Motor neuron (in vitro differentiated cells): ENCODE results near the gene SPEN. TPM values are rescaled to one million over a fixed set of nuclear protein-coding genes. Genes with fewer than 3 reads are reported as not detected.

ENCODE experiments used
- ATAC-seq, 8 experiments: fragments of 200-7000 bp; cut with Tn5 transposase; replicated peaks in 6 of 8; 2 replicates each; pipeline ENCODE4 v1.8.0; 2021; ENCODE audit warnings: mild to moderate bottlenecking in 8 of 8, moderate library complexity in 8 of 8
- H3K27ac ChIP-seq, 2 donors: fragments of 250-450 bp; sonication (Bioruptor Pico); 2 replicates each; pipeline ENCODE4 v1.9.0; 2021; ENCODE audit warnings: antibody characterized with exemption in 2 of 2, mild to moderate bottlenecking in 2 of 2, moderate library complexity in 1 of 2
- H3K4me1 ChIP-seq, 2 donors: fragments of 250-450 bp; sonication (Bioruptor Pico); replicated peaks in 1 of 2; 2 replicates each; pipeline ENCODE4 v1.6.1; 2021; ENCODE audit warnings: antibody characterized with exemption in 2 of 2, mild to moderate bottlenecking in 2 of 2, moderate library complexity in 1 of 2
- H3K4me3 ChIP-seq, 5 donors: fragments of 250-450 bp; sonication (Bioruptor Pico); 2 replicates each; pipeline ENCODE4 v1.9.0; 2021; ENCODE audit warnings: antibody characterized with exemption in 5 of 5, mild to moderate bottlenecking in 5 of 5, moderate library complexity in 4 of 5
- WGBS, 10 experiments: fragments of 450-650 bp; shearing (Covaris generic); methylation state at CpG; one replicate each; pipeline ENCODE4 v1.0.0; 2022; 5-methylcytosine and 5-hydroxymethylcytosine counted together
- in situ Hi-C, 9 experiments: fragments of 400-800 bp; cut with MboI; loops; one replicate each; pipeline ENCODE4 v1.15.0; 2021; ENCODE audit warnings: low sequenced_read_pairs in 9 of 9, low pct_unique_long_range_greater_than_20kb in 2 of 9; ENCODE audit not compliant: unreplicated experiment in 9 of 9
- total RNA-seq, 8 experiments: library from RNA; unstranded; fragments of 300-600 nt; gene quantifications; 2 replicates each; pipeline versions ENCODE4 v1.2.3 to v1.2.4, GENCODE V29; 2022

Gene SPEN
- total RNA-seq, 8 experiments from 2014 or later = 10.0 to 69.9 (median 44.0) TPM

DNA sequence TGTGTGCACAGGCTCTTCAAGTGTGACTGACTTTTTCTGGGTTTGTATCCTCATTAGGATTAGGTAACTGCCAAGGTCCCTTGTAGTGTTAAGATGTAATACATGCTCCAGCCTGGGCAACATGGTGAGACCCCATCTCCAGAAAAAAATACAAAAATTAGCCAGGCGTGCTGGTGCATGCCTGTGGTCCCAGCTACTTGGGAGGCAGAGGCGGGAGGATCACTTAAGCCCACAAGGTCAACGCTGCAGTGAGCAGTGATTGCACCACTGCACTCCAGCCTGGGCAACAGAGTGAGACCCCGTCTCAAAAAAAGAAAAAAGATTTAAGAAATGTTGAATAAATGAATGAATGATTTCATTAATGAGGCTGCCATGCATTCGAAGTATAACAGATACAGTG is 113.3 kb downstream of the SPEN start:
- no peak overlapping the region for H3K27ac ChIP-seq
- WGBS, 10 experiments = 92 to 100% (median 96%) methylated on average over 1 to 5 of the region's 5 CpGs
- no peak overlapping the region for H3K4me3 ChIP-seq
- no peak for ATAC-seq
- no peaks in the 10 kb centered on the region for H3K4me1 ChIP-seq
- in situ Hi-C loops = loop anchor here in 1 of 9 experiments (25.0 kb wide), 1 partner anchor 149 kb away; the partner anchor contains the start of gene UQCRHL

DNA sequence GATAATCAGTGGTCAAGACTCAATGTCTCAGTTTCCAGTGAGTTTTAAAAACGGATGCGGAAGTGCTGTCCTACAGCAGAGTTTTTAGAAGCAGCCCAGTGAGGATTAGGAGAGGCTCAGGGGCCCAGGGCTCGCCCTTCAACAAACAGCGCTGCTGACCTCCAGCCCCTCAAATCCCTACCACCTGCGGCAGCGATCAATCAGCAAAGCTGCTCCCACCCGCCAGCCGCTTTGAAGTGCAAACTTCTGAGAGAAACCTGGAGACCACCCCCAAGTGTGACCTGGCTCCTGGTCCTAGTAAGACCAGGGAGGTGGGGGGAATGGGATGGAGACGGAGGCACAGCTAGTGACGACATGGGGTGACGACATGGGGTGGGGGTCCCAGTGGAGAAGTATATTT is 114.0 kb downstream of the SPEN start:
- Histone ChIP-seq H3K4me3 (no peak overlapping the region), H3K27ac (no peak overlapping the region), H3K4me1 (no peaks in the 10 kb centered on the region)
- no peak for ATAC-seq
- 67 to 100% (median 85%) methylated on average over 2 to 9 of the region's 11 CpGs; no CpG with 5 or more reads in 2 of the 10 experiments for WGBS, 10 experiments
- in situ Hi-C loops = loop anchor here in 1 of 9 experiments (25.0 kb wide), 1 partner anchor 149 kb away; the partner anchor contains the start of gene UQCRHL

DNA sequence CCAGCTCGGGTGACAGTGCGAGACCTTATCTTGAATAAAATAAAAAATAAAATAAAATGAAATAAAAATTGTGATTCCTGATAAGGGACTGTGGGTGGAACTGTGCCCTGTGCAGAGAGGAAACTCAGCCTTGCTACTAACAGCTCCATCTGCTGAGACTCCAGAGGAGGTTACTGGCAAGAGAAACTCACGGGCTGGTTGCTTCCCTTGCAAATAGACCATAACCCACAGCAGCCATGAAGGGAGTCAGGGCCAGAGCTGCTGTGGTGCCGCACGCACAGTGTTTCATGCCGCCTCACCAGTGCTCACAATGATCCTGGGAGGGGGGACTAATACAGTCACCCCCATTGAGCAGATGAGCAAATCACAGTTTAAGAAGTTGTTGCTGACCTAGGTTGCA is 114.7 kb downstream of the SPEN start:
- H3K27ac ChIP-seq = no peak overlapping the region
- no peak for ATAC-seq

DNA sequence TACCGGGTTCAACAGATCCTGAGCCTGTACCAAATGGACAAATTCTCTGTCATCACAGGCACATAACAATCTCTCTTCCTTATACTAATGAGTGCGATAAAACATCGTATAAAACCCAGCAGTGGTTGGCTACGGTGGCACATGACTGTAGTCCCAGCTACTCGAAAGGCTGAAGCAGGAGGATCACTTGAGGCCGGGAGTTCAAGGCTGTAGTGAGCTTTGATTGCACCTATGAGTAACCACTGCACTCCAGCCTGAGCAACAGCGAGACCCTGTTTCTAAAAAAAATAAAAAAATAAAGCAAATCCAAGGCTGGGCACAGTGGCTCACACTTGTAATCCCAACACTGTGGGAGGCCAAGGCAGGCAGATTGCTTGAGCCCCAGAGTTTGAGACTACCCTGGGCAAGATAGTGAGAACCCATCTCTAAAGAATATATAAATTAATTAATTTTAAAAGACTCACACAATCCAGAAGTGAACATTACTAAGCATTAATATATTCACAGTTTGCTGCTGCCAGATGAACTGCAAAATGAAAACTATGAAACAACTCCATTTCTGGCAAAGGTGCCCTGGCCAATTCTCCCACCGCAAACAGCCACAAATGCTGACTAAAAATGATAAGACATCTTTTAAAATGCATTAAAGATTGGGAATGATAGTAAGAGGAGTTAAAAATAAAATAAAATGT is 115.3 kb downstream of the SPEN start:
- ATAC-seq = no peak
- no peak overlapping the region for H3K27ac ChIP-seq
- H3K4me3 ChIP-seq = no peak overlapping the region
- in situ Hi-C loops = loop anchor here in 1 of 9 experiments (25.0 kb wide), 1 partner anchor 151 kb away; the partner anchor contains the start of gene UQCRHL
- 82 to 100% (median 92%) methylated on average over 1 to 8 of the region's 8 CpGs; no CpG with 5 or more reads in 2 of the 10 experiments for WGBS, 10 experiments
- H3K4me1 ChIP-seq = no peaks in the 10 kb centered on the region

More for the DNA sequence above, 114.7 kb downstream of the SPEN start:
- 91 to 100% (median 93%) methylated on average over 3 to 6 of the region's 6 CpGs; no CpG with 5 or more reads in 3 of the 10 experiments for WGBS, 10 experiments
- Histone ChIP-seq H3K4me1 (no peaks in the 10 kb centered on the region), H3K4me3 (no peak overlapping the region)
- in situ Hi-C loops = loop anchor here in 1 of 9 experiments (25.0 kb wide), 1 partner anchor 150 kb away; the partner anchor contains the start of gene UQCRHL

DNA sequence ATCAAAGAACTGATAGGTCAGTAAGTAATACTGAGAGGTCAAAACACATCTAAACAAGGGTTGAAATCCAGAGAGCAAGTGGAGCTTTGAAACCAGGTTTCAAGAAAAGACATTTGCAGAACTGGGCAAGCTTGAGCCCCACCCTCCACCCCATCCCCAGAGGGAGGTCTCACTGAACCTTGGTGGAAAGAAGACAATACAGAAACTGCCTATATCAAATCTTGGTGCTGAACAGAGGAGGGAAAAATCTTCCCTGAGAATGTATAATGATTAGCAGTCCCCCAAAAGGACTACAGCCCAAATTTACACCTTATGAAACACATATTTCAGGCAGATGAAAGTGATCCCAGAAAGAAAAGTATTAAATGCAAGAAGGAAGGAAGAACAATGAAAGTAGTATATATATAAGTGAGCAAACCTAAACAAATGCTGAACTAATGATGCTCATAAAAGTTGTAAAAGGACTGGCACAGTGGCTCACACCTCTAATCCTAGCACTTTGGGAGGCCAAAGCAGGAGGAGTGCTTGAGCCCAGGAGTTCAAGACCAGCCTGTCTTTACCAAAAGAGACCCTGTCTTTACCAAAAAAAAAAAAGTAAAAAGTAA is 116.0 kb downstream of the SPEN start:
- Histone ChIP-seq H3K4me1 (no peaks in the 10 kb centered on the region), H3K27ac (no peak overlapping the region), H3K4me3 (no peak overlapping the region)
- no peak for ATAC-seq
- in situ Hi-C loops = loop anchor here in 1 of 9 experiments (25.0 kb wide), 1 partner anchor 151 kb away; the partner anchor contains the start of gene UQCRHL

DNA sequence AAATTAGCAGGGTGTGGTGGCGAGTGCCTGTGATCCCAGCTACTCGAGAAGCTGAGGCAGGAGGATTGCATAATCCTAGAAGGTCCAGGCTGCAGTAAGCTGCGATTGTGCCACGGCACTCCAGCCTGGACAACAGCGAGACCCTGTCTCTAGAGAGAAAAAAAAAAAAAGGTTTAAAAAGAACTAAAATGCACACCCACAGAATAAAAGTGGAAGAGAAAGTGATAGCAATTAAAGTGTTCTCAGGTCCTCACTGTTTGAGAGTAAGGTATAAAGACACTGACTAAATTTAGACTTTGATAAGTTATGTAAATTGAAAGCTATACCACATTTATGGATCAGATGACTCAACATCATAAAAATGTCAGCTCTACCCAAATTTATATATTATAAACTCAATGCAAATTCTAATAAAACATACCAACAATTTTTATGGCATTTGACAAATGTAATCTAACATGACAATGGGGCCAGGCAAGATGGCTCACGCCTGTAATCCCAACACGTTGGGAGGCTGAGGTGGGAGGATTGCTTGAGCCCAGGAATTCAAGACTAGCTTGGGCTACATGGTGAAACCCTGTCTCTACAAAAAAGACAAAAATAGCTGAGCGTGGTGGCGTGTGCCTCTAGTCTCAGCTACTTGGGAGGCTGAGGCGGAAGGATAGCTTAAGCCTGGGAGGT is 116.6 kb downstream of the SPEN start:
- Histone ChIP-seq H3K4me1 (no peaks in the 10 kb centered on the region), H3K27ac (no peak overlapping the region), H3K4me3 (no peak overlapping the region)
- 42 to 92% (median 86%) methylated on average over 2 to 10 of the region's 10 CpGs for WGBS, 10 experiments
- in situ Hi-C loops = loop anchor here in 1 of 9 experiments (25.0 kb wide), 1 partner anchor 152 kb away; the partner anchor contains the start of gene UQCRHL
- peak in 4 of 8 experiments; percentile 19 to 75 (median 45) for ATAC-seq

DNA sequence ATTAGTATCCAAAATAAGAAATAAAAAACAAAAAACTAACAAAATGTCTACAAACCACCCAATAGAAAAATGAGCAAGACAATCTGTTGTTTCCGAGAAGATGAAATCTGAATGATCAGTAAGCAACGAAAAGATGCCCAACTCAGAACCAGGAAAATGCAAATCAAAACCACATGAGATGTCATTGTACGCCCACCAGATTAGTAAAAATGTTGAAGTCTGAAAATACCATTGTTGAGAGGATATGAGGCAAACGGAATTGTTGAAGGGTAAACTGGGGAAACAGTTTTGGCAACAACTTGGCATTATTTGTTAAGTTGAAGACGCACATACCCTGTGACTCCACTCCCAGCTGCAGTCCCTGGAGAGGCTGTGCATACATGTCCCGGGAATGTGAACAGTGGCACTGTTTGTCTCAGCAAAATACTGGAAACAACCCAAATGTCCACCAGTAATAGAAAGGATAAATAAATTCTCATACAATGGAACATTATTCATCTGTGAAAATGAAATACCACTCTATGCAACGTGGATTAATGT is 117.8 kb downstream of the SPEN start:
- peak in 4 of 8 experiments; percentile 34 to 51 (median 38) for ATAC-seq
- Histone ChIP-seq H3K27ac (no peak overlapping the region), H3K4me3 (no peak overlapping the region), H3K4me1 (no peaks in the 10 kb centered on the region)
- WGBS, 10 experiments = 8 to 98% (median 88%) methylated on average over 4 to 7 of the region's 7 CpGs
- in situ Hi-C loops = loop anchor here in 1 of 9 experiments (25.0 kb wide), 1 partner anchor 153 kb away; the partner anchor contains the start of gene UQCRHL

DNA sequence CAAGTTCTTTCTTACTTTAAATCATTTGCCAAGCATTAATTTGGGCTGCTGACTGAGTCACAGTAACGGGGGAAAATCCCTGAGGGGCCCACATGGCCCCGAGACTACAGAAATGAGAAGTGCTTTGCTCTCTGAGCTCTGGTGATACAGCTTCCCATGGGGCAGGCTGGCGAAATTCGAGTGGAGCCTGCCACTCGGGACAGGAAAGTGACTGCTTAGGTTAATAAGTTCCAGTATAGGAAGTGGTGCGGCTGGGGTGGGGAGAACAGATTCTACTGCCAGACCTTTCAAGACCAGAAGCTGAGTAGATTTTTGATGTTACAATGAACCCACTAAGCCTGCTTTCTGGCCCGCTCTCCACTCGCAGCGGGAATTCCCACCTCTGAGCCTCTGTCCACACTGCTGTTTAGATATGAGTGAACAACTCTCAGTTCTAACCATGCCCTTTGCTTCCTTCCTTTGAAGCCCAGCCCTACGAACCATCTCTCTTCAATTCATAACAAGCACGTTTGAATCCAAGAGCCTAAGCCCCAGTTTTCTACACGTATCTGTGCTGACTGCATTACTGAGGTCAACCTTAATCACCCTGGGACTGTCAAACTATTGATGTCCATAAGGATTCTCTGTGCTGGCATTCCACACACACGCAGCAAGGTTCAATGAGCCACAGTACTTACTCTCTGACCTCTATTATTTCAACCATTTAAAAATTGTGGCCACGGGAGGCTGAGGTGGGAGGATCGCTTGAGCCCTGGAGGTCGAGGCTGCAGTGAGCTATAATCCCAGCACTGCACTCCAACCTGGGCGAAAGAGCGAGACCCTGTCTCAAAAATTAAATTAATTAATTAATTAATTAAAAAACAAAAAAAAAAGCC is 118.8 kb downstream of the SPEN start:
- WGBS, 10 experiments = 36 to 93% (median 80%) methylated on average over 2 to 17 of the region's 18 CpGs
- Histone ChIP-seq H3K4me3 (no peak overlapping the region), H3K27ac (no peak overlapping the region)

DNA sequence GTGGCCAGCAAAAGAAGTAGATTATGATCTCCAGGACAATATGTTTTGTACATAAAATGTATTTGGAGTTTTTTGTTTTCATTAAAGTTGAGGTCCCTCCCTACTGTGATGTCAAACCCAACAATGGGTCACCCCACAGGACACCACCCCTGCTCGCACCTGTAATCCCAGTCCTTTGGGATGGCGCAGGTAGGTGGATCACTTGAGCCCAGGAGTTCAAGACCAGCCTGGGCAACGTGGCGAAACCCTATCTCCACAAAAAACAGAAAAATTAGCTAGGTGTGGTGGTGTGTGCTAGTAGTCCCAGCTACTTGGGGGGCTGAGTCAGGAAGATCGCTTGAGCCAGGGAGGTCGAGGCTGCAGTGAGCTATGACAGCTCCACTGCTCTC is 119.4 kb downstream of the SPEN start:
- Histone ChIP-seq H3K4me3 (no peak overlapping the region), H3K4me1 (no peaks in the 10 kb centered on the region), H3K27ac (no peak overlapping the region)
- 91 to 100% (median 96%) methylated on average over 1 to 6 of the region's 6 CpGs; no CpG with 5 or more reads in 3 of the 10 experiments for WGBS, 10 experiments
- ATAC-seq = no peak
- in situ Hi-C loops = loop anchor here in 1 of 9 experiments (25.0 kb wide), 1 partner anchor 155 kb away; the partner anchor contains the start of gene UQCRHL

More for the DNA sequence above, 118.8 kb downstream of the SPEN start:
- no peaks in the 10 kb centered on the region for H3K4me1 ChIP-seq
- in situ Hi-C loops = loop anchor here in 1 of 9 experiments (25.0 kb wide), 1 partner anchor 154 kb away; the partner anchor contains the start of gene UQCRHL
- peak in 2 of 8 experiments; percentile 37 to 52 for ATAC-seq

DNA sequence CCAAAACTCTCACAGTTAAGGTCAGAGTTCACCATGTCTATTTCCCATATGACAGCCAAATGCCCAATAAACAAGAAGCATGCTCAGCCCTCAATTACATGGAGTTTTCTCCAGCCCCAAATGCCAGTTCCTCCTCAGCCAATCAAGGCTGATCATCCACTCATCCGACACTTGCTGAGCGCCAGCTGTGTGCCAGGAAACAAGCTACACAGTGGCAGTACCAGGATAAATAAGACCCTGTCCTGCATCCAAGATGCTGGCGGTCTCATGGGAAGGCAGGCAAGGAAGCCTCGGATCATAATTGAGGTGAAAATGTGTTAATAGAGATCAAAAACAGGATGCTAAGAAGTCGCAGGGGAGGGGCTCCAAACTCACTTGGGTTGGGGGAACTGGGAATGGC is 120.7 kb downstream of the SPEN start:
- no peaks in the 10 kb centered on the region for H3K4me1 ChIP-seq
- H3K4me3 ChIP-seq = no peak overlapping the region
- in situ Hi-C loops = loop anchor here in 1 of 9 experiments (25.0 kb wide), 1 partner anchor 156 kb away; the partner anchor contains the start of gene UQCRHL
- H3K27ac ChIP-seq = no peak overlapping the region
- ATAC-seq = no peak
- 86 to 100% (median 93%) methylated on average over 2 to 5 of the region's 5 CpGs; no CpG with 5 or more reads in 4 of the 10 experiments for WGBS, 10 experiments

DNA sequence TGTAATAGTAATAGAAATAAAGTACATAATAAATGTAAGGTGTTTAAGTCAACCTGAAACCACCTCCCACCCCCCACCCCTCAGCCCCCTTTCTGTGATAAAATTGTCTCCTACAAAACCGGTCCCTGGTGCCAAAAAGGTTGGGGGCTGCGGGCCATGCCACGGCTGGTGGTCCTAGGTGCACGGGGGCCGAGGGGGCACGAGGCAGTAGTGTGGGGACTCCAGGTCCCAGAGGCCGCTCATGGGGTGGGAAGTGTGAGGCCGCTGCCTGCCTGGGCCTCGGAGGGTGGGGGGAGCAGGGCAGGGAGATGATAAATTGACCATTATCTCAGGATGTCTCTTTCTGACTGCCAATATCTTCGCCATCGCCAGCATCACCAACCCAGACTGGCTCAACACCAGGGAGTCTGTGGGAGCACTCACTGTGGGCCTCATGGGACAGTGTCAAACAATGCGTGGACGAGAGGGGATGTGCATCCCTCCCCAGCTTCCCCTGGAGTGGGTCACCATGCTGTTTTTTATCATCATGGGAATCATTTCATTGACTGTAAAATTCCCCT is 121.9 kb downstream of the SPEN start:
- no peak for ATAC-seq
- no peak overlapping the region for H3K4me3 ChIP-seq
- peaks cover under 1 to 1% of the 10 kb centered on the region in 2 donors for H3K4me1 ChIP-seq
- in situ Hi-C loops = loop anchor here in 1 of 9 experiments (25.0 kb wide), 1 partner anchor 157 kb away; the partner anchor contains the start of gene UQCRHL
- WGBS, 10 experiments = 100% methylated on average over 2 to 4 of the region's 13 CpGs; no CpG with 5 or more reads in 7 of the 10 experiments
- H3K27ac ChIP-seq = no peak overlapping the region
